ENCODE results near the gene RHEB. TPM values are rescaled to one million over a fixed set of nuclear protein-coding genes. Genes with fewer than 3 reads are reported as not detected.

RHEB gene
- total and polyA plus RNA-seq, 2 donors (not counting 3 experiments of a cell fraction or from before 2014, with no cell fraction given), result 59.4 to 108 TPM

GRCh38 chr7:151435103-151435916 is 84.4 kb downstream of the RHEB start:
- BruUV-seq (replicated peaks), result no TSS peak
- dilution Hi-C loops (cut with MboI; ENCODE audit: extremely low pct_ligation_motif_present, low sequenced_read_pairs), result no loop called here
- Histone ChIP-seq H3K9me1 (replicated peaks; ENCODE audit: control insufficient read depth, extremely low read depth, insufficient read depth, low read length) (no peaks in the 10 kb centered on the region), H3K4me1 (ENCODE audit: control insufficient read depth, extremely low read depth, insufficient read depth, low read length) (no peaks in the 10 kb centered on the region), H3K36me3 (ENCODE audit: control insufficient read depth in 2 of 2, extremely low read depth in 1 of 2, insufficient read depth in 2 of 2, low read length in 2 of 2) (no peaks in the 10 kb centered on the region), H4K20me1 (replicated peaks; ENCODE audit: control insufficient read depth, extremely low read depth, insufficient read depth, low read length) (no peaks in the 10 kb centered on the region), H3K9me3 (replicated peaks; ENCODE audit: control insufficient read depth, insufficient read depth, low read length) (no peaks in the 10 kb centered on the region), H3K4me2 (ENCODE audit: insufficient read depth, low read length) (no peak overlapping the region), H3K4me3 (replicated peaks in 1 of 3; ENCODE audit: insufficient read depth in 1 of 3, low read depth in 1 of 3, low read length in 3 of 3) (no peak overlapping the region), H3K9ac (replicated peaks; ENCODE audit: extremely low read depth, insufficient read depth, low read length) (no peak overlapping the region), H2AFZ (ENCODE audit: low read depth, low read length) (no peak overlapping the region), H3K27ac (ENCODE audit: insufficient read depth, low read depth, low read length) (no peak overlapping the region), H3K27me3 (ENCODE audit: control insufficient read depth in 2 of 2, insufficient read depth in 2 of 2, low read length in 2 of 2) (peaks cover 11 to 14% of the 10 kb centered on the region in 2 experiments), H3K79me2 (ENCODE audit: control insufficient read depth, insufficient read depth, low read length) (no peaks in the 10 kb centered on the region)
- DNase-seq (ENCODE audit: low read depth, low spot score) (no peak), FAIRE-seq (no peak)
- TF ChIP-seq CTCF (IDR thresholded peaks at IDR 0.05; ENCODE audit: extremely low read depth in 1 of 2, insufficient read depth in 1 of 2, low read depth in 1 of 2, low read length in 2 of 2) (no peak), MAX (IDR thresholded peaks at IDR 0.05; ENCODE audit: insufficient read depth, insufficient read length) (no peak), FOS (IDR thresholded peaks at IDR 0.05; ENCODE audit: borderline replicate concordance, insufficient read depth, low read length) (no peak), POLR2AphosphoS5 (IDR thresholded peaks at IDR 0.05; ENCODE audit: insufficient read depth, low read depth, low read length) (no peak)
- ChIA-PET POLR2A (interaction anchor here (0.7 kb wide), 1 partner anchor 21 kb away, joined by 3 read pairs; no protein-coding TSS in a partner anchor), CTCF (interaction anchor here (1.2 to 2.8 kb wide), 2 partner anchors 13 kb away, joined by 4 to 21 read pairs; no protein-coding TSS in a partner anchor)
- intact Hi-C loops (cut with micrococcal nuclease), result no loop called here

All from endothelial cell of umbilical vein (primary cell).